C4-2B (cell line): Measurements from ENCODE around the gene XRCC6.

Experiments used
- H3K27ac ChIP-seq: fragments of 450-650 bp; 2 replicates; pipeline ENCODE4 v1.5.1; 2017
- CTCF ChIP-seq: fragments of 450-650 bp; conservative IDR thresholded peaks from 2 replicates; pipeline ENCODE4 v1.5.1; 2017; ENCODE audit warnings: mild to moderate bottlenecking
- ZFX ChIP-seq: fragments of 450-650 bp; IDR thresholded peaks from 2 replicates; pipeline ENCODE4 v1.6.1; 2017

XRCC6 gene

GRCh38 chr22:41641854-41642253 lies 20.8 kb downstream of the XRCC6 start:
- TF ChIP-seq CTCF (no peak), ZFX (no peak)
- H3K27ac ChIP-seq: no peak overlapping the region

GRCh38 chr22:41642331-41643110 lies 21.4 kb downstream of the XRCC6 start:
- TF ChIP-seq CTCF (no peak), ZFX (no peak)

GRCh38 chr22:41647771-41648170 lies 26.7 kb downstream of the XRCC6 start:
- TF ChIP-seq CTCF (no peak), ZFX (no peak)
- no peak overlapping the region for H3K27ac ChIP-seq

More at GRCh38 chr22:41642331-41643110, 21.4 kb downstream of the XRCC6 start:
- H3K27ac ChIP-seq: no peak overlapping the region

GRCh38 chr22:41648432-41648831 lies 27.3 kb downstream of the XRCC6 start:
- no peak overlapping the region for H3K27ac ChIP-seq
- TF ChIP-seq CTCF (no peak), ZFX (no peak)

GRCh38 chr22:41650229-41650628 lies 29.1 kb downstream of the XRCC6 start:
- TF ChIP-seq CTCF (no peak), ZFX (no peak)
- no peak overlapping the region for H3K27ac ChIP-seq

- no peak overlapping the region; the same call in 1 of the 2 replicates for H3K27ac ChIP-seq
- TF ChIP-seq CTCF: no peak
- TF ChIP-seq ZFX: no peak
Measured at GRCh38 chr22:41650821-41651220, 29.7 kb downstream of the XRCC6 start.

GRCh38 chr22:41654322-41654721 lies 33.2 kb downstream of the XRCC6 start:
- TF ChIP-seq ZFX (no peak), CTCF (no peak)
- H3K27ac ChIP-seq: no peak overlapping the region
